DND-41 (cell line): ENCODE measurements around the gene PTOV1.

ENCODE experiments used
- ATAC-seq: fragments of 200-7000 bp; cut with Tn5 transposase; 3 replicates; pipeline ENCODE4 v1.9.1; 2021; ENCODE audit warnings: low read depth; ENCODE audit not compliant: insufficient read depth
- DNase-seq: peaks from one replicate; pipeline ENCODE4 v3.0.0-alpha.2; 2020
- H2AFZ ChIP-seq: 2 replicates; pipeline ENCODE4 v1.6.0; 2012; ENCODE audit warnings: low read depth, low read length
- H3K27ac ChIP-seq: 2 replicates; pipeline ENCODE4 v1.5.1; 2012; ENCODE audit warnings: low read length, inconsistent platforms
- H3K27me3 ChIP-seq: fragments of 200-600 bp; sonication (generic); 2 replicates; pipeline ENCODE4 v1.6.0; 2012; ENCODE audit warnings: low read length, mild to moderate bottlenecking, inconsistent platforms; ENCODE audit not compliant: insufficient read depth, poor library complexity
- H3K36me3 ChIP-seq: 2 replicates; pipeline ENCODE4 v1.5.1; 2012; ENCODE audit warnings: low read length, inconsistent platforms; ENCODE audit not compliant: insufficient read depth
- H3K4me1 ChIP-seq: 2 replicates; pipeline ENCODE4 v1.5.1; 2012; ENCODE audit warnings: mild to moderate bottlenecking, low read length; ENCODE audit not compliant: insufficient read depth
- H3K4me2 ChIP-seq: 2 replicates; pipeline ENCODE4 v1.6.0; 2012; ENCODE audit warnings: mild to moderate bottlenecking, moderate library complexity, low read length, inconsistent platforms; ENCODE audit not compliant: insufficient read depth
- H3K4me3 ChIP-seq, 2 experiments: fragments of 200-600 bp in 1 of 2; shearing (Covaris generic) in 1 of 2; 2 replicates each; pipeline ENCODE4 v1.5.1; 2012 to 2016; ENCODE audit warnings: inconsistent platforms in 2 of 2, low read length in 2 of 2, mild to moderate bottlenecking in 2 of 2, low read depth in 1 of 2, moderate library complexity in 1 of 2
- H3K79me2 ChIP-seq: 2 replicates; pipeline ENCODE4 v1.6.0; 2012; ENCODE audit warnings: low read length, inconsistent platforms; ENCODE audit not compliant: insufficient read depth
- H3K9ac ChIP-seq: 2 replicates; pipeline ENCODE4 v1.6.0; 2012; ENCODE audit warnings: low read depth, mild to moderate bottlenecking, inconsistent platforms, low read length, moderate library complexity
- H3K9me3 ChIP-seq: 2 replicates; pipeline ENCODE4 v1.5.1; 2012; ENCODE audit warnings: low read length, moderate library complexity, mild to moderate bottlenecking, inconsistent platforms; ENCODE audit not compliant: insufficient read depth, severe bottlenecking
- H4K20me1 ChIP-seq: 2 replicates; pipeline ENCODE4 v1.6.0; 2012; ENCODE audit warnings: low read length; ENCODE audit not compliant: insufficient read depth
- CTCF ChIP-seq: IDR thresholded peaks from 2 replicates; pipeline ENCODE4 v1.5.1; 2012; ENCODE audit warnings: borderline replicate concordance, low read length, moderate library complexity, mild to moderate bottlenecking; ENCODE audit not compliant: poor library complexity, severe bottlenecking; ENCODE audit errors: extremely low read depth
- EZH2 ChIP-seq: IDR thresholded peaks from 3 replicates; pipeline ENCODE4 v1.6.1; 2012; ENCODE audit warnings: borderline replicate concordance, low read depth, mild to moderate bottlenecking, moderate library complexity, low read length, inconsistent platforms; ENCODE audit not compliant: severe bottlenecking

Gene PTOV1

GRCh38 chr19:49811328-49811727 is 39.6 kb upstream of the PTOV1 start:
- H3K4me3 ChIP-seq = no peak overlapping the region
- peaks cover 24% of the 10 kb centered on the region for H3K4me1 ChIP-seq
- H4K20me1 ChIP-seq = no peaks in the 10 kb centered on the region
- H2AFZ ChIP-seq = no peak overlapping the region
- H3K36me3 ChIP-seq = peaks cover 32% of the 10 kb centered on the region
- DNase-seq (no peak), ATAC-seq (no peak)
- peaks cover 12% of the 10 kb centered on the region for H3K79me2 ChIP-seq
- no peak overlapping the region for H3K9ac ChIP-seq
- no peaks in the 10 kb centered on the region for H3K27me3 ChIP-seq
- no peak overlapping the region for H3K4me2 ChIP-seq
- peak overlapping the region; percentile 7; the same call in 1 of the 2 replicates for H3K27ac ChIP-seq
- H3K9me3 ChIP-seq = no peaks in the 10 kb centered on the region
- no peak for TF ChIP-seq CTCF
- no peak for TF ChIP-seq EZH2

- Histone ChIP-seq H3K9me3 (no peaks in the 10 kb centered on the region), H3K9ac (peak overlapping the region; percentile 69), H3K79me2 (peaks cover 12% of the 10 kb centered on the region), H3K27ac (peak overlapping the region; percentile 89), H4K20me1 (no peaks in the 10 kb centered on the region), H3K4me3 (peak overlapping the region; percentile 34 to 68), H3K4me1 (peaks cover 33% of the 10 kb centered on the region), H2AFZ (peak overlapping the region; percentile 82), H3K4me2 (peak overlapping the region; percentile 70), H3K36me3 (peaks cover 21% of the 10 kb centered on the region), H3K27me3 (no peaks in the 10 kb centered on the region)
- DNase-seq (no peak), ATAC-seq (no peak)
- TF ChIP-seq EZH2 = no peak
- TF ChIP-seq CTCF = no peak
Measured at GRCh38 chr19:49812452-49812996, 38.4 kb upstream of the PTOV1 start.

GRCh38 chr19:49812997-49813861 is 37.7 kb upstream of the PTOV1 start, which contains the start of gene FUZ:
Gene FUZ (minus strand): TSS chr19:49813292. CDS start chr19:49813106, 186 bp downstream.
- TF ChIP-seq CTCF (peak; percentile 44), EZH2 (no peak)
- ATAC-seq = peak; percentile 77
- H3K79me2 ChIP-seq = peaks cover 14% of the 10 kb centered on the region
- H3K27ac ChIP-seq = peak within 1 kb of the TSS; percentile 89
- H3K9me3 ChIP-seq = no peaks in the 10 kb centered on the region
- H3K4me2 ChIP-seq = peak within 1 kb of the TSS; percentile 70
- peak within 1 kb of the TSS; percentile 69 for H3K9ac ChIP-seq
- H4K20me1 ChIP-seq = no peaks in the 10 kb centered on the region
- H3K27me3 ChIP-seq = no peaks in the 10 kb centered on the region
- peaks cover 14% of the 10 kb centered on the region for H3K36me3 ChIP-seq
- H3K4me1 ChIP-seq = peaks cover 33% of the 10 kb centered on the region
- DNase-seq = peak; percentile 97
- H2AFZ ChIP-seq = peak within 1 kb of the TSS; percentile 82
- peak within 1 kb of the TSS; percentile 34 to 68 for H3K4me3 ChIP-seq
